Measurements from ENCODE around the gene TUBAL3. TPM values are rescaled to one million over a fixed set of nuclear protein-coding genes. Genes with fewer than 3 reads are reported as not detected.

TUBAL3 gene
- total RNA-seq, result 0.72 TPM in 1 of 2 replicates, not detected in the other

GRCh38 chr10:5404208-5405041 lies at the start of gene TUBAL3:
TSS of gene TUBAL3 (minus strand) at chr10:5404828. CDS start at chr10:5404792, 36 bp downstream.

DNA sequence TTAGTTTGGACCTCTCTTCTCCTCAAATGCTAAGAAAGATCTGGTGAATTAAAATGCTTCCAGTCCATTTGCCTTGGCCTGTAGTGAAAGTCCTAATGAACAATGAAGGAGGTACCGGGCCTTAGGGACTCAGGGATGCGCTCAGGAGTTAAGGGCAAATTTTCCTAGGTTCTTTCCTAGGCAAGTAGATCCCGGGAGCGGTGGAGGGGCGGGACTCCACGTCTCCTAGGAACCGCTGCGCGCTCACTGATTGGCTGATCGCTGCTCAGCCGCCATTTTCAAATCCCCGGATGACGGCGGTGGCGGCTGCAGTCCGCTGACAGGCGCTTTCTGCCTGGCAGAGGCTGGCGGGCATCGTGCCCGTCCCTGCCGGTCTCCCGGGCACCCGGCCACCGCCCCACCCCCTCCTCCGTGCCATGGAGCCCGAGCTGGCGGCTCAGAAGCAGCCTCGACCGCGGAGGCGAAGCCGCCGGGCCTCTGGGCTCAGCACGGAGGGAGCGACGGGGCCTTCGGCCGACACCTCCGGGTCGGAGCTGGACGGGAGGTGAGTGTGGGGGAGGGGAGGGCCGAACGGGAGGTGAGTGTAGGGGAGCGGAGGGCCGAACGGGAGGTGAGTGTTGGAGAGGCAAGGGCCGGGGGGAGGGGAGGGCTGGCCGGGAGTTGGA lies 7.8 kb upstream of the TUBAL3 start, which contains the start of gene NET1:
Gene NET1, plus strand, starts transcription at position 281 of the 665 bp plus-strand sequence. Its CDS starts 136 bp downstream, at position 417.

DNA sequence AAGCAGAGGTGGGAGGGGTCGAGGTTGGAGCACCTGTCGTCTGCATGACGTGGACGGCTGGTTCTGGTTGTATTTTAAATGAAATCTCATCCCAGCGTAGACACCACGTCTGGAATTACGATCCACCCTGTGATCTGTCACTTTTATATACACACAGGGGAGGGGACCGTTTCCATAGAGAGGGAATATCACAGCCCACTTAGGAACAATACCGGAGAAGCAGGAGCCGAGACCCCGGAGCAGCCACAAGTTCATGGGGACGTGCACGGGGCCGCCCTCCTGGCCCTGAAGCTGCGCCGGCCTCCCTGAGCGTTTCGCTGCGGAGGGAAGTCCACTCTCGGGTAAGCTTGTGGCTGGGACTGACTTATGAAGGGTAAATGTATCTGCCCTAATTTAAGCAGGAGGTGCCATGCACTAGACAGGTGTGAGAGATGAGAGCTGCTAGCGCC lies 39.7 kb downstream of the TUBAL3 start, which contains the start of gene UCN3:
Gene UCN3, plus strand, starts transcription at position 77 of the 449 bp plus-strand sequence. CDS start 8,755 bp downstream, outside the sequence.

Other genes starting within 250 kb of the TUBAL3 start
- not detected in 2 replicates for gene AKR1C8, start 219.7 kb downstream of the TUBAL3 start, total RNA-seq
- not detected in 2 replicates for gene AKR1C4, start 208.0 kb downstream of the TUBAL3 start, total RNA-seq
- gene UCN3, start 39.9 kb downstream of the TUBAL3 start, total RNA-seq, result not detected in 2 replicates
- 143 and 149 TPM in 2 replicates for gene NET1, start 7.7 kb upstream of the TUBAL3 start, total RNA-seq
- 4.3 TPM in 1 of 2 replicates, not detected in the other for gene CALML5, start 94.7 kb upstream of the TUBAL3 start, total RNA-seq
- gene CALML3, start 120.1 kb upstream of the TUBAL3 start, total RNA-seq, result 1.1 and 2.7 TPM in 2 replicates

Measured in tracheal epithelial cell (primary cell).